Skeletal muscle cell (primary cell): ENCODE data around the gene PPP4R3B.

Experiments
- DNase-seq: peaks from one replicate; pipeline ENCODE4 v3.0.0-alpha.2; 2010; ENCODE audit warnings: low read depth
- H3K4me3 ChIP-seq: 2 replicates; pipeline ENCODE4 v1.5.1; 2011; ENCODE audit warnings: low read depth, mild to moderate bottlenecking, control low read depth, low read length, moderate library complexity

Gene PPP4R3B

DNA sequence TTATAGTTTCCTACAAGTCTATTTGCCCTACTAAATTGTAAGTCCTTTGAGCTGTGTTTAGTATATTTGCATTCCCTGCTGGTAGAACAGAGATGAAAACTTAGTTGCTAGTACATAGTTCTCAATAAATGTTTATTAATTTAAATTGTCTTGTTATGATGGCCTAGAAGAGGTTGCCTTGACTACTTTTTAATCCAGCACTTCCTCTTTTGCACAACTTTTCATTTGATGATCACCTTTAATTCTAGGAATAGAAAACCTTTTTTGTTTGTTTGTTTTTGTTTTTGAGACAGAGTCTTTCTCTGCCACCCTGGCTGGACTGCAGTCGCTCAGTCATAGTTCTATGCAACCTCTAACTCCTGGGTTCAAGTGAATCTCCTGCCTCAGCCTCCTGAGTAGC lies 91.2 kb downstream of the PPP4R3B start:
- DNase-seq = no peak

DNA sequence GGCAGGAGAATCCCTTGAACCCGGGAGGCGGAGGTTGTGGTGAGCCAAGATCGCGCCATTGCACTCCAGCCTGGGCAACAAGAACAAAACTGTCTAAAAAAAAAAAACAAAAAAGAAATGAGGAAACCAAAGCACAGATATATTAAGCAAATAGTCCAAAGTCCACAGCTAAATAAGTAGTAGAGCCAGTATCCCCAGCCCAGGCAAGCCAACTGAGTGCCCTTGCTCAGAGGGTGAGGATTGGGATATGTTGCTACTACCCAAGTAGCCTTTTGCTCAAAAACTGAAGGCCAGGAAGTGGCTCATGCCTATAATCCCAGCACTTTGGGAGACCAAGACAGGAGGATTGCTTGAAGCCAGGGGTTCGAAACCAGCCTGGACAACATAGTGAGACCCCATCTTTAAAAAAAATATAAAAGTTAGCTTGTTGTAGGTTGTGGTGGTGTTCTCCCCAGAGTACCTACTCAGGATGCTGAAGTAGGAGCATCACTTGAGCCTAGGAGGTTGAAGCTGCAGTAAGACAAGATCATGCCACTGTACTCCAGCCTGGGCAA lies 92.5 kb downstream of the PPP4R3B start:
- no peak for DNase-seq
- no peak overlapping the region for H3K4me3 ChIP-seq

More for the DNA sequence above, 91.2 kb downstream of the PPP4R3B start:
- no peak overlapping the region for H3K4me3 ChIP-seq

DNA sequence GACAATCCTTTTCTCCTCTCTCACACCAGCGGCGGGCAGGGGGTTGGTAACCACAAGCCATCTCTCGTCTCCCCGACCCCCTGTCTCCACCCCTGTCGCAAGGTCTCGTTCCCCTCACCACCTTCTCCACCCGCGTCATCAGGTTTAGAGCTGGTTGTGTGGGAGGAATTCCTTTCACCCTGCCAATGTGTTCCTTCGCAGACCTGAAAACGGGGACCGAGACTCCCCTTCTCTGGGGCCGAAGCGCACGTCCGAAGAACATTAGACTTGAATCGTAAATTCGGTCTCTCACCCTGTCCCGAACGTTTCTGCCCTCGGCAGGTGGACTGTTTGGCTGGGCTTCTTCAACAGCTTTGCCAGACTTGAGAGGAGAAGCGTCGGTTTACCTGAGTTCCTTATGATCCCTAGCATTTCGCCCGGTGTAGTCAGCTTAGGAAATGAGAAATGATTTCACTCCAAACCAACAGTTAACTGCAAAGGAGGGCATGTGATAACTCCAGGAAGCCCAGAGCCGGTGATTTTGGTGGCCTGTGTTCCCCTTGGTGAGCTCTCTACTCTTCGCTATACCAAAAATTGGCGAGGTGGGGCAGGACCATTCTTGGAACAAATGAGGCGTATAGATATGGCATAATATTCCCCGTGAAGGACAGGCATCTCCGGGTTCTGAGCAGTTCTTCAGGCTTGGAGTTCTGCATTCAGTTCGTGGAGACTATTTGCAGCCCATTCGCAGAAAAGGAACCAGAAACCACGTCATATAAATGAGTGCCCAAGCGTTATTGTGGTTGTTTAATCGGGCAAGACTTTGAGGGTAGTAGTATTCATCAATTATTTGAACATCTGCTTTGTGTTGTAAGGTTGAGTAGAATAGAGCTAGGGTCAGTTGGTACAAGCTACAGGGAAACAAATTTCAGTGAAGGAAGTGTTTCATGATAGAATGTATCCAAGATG lies 97.2 kb downstream of the PPP4R3B start:
- peak overlapping the region; percentile 59 for H3K4me3 ChIP-seq
- DNase-seq = peak; percentile 1

DNA sequence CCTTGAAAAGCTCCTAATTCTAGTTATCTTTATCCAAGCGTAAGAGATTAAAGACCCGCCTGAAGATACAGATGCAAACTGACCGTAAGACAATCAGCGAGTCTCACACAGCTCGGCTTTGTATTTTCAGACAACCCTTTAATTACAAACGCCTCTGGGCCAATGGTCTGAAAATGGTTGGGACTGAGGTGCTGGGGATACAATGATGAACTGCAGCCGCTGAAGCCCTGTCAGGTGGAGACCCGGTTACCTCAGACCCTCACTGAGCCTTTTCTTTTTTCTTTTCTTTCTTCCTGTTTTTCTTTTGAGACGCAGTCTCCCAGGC lies 98.6 kb downstream of the PPP4R3B start:
- peak overlapping the region; percentile 59 for H3K4me3 ChIP-seq
- DNase-seq = no peak

DNA sequence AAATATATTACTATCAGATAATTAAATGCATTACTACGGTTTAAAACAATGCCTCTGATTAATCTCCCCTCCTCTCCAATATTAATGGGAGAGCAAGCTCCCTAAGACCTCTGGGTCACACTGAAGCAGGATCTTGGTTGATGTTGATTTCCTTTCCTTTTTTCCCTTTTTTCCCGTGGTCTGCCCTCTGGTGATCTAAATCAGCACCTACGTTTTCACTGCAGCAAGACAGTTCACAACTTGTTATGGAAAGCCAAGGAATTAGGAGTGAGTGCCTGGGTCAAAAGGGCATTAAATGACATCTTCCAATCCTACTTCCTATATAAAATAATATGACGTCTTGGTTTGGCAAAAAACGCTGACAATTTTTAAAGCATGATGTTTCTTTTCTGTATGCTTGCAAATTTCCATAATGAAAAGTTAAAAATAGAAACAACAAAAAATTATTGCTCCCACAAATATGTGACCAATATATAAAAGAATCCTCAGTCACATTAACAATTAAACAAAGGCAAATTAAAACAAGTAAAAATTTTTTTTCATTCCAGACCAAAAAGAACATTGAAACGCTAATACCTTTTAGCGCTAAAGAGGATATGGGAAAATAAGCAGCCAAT lies 105.8 kb downstream of the PPP4R3B start:
- no peak overlapping the region for H3K4me3 ChIP-seq
- DNase-seq = no peak

DNA sequence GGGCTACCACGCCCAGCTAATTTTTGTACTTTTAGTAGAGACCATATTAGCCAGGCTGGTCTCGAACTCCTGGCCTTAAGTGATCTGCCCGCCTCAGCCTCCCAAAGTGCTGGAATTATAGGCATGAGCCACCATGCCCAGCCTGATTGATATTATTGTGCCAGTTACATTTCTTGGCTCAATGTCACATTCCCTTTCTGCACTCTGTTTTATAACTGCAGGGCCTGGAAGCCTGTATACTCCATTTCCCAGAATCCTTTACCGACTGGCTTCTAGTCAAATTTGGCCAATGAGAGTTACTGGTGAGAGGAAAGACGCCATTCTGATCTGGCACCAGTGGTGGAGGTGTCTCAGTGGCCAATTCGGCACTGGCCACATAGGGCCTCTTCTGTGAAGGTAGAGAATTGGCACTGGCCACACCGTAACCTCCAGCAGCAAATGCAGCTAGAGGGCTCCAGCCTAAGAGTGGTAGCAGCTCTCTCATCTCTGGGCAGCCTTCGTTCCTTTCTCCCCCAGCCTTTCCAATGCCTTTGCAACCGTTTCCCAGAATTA lies 114.8 kb downstream of the PPP4R3B start:
- DNase-seq = no peak

DNA sequence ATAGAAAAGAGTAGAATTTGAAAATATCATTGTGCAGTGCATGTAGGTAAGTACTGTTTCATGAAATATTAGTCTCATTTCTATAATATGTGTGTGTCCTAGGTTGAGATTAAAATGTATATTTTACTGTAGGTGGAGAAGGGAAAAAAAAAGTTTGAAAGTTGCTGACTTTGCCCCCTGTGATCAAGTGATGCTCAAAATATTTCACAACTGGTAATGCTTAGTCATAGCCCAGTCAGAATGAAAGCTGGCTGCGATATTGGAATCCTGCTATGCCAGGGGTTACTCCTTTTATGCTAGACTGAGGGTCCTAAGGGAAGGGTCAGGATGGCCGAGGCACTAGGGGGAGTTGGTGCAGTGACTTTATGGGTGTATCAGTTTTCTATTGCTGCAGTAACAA lies 117.4 kb downstream of the PPP4R3B start:
- DNase-seq = peak; percentile 29
- H3K4me3 ChIP-seq = no peak overlapping the region

More for the DNA sequence above, 114.8 kb downstream of the PPP4R3B start:
- H3K4me3 ChIP-seq = no peak overlapping the region

DNA sequence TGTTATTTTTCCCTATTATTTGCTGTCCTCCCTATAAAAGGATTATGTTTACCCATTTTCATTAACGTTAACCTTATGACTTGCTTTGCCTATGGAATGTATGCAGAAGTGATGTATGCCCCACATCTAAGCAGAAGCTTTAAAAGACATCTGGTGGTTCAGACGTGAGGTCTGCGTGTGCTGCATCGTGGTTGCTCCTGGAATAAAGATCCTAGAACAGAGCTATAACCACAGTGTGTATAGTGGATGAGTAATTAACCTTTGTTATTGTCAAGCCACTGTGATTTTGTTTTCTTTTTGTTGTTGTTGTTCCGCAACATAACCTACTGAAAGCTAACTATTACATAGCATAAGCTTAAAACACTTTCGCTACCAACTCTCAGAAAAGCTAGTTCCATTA lies 118.8 kb downstream of the PPP4R3B start:
- DNase-seq = no peak
- H3K4me3 ChIP-seq = no peak overlapping the region
